Epithelial cell of esophagus (primary cell): ENCODE data around the gene SNX30.

Source experiments
- DNase-seq: peaks from one replicate; pipeline ENCODE4 v3.0.0; 2010; ENCODE audit warnings: low read depth
- H3K4me3 ChIP-seq: 2 replicates; pipeline ENCODE4 v1.5.1; 2011; ENCODE audit warnings: mild to moderate bottlenecking, low read length, control low read depth
- TF ChIP-seq, protein P1 (sequence below): IDR thresholded peaks from 2 replicates; pipeline ENCODE4 v1.5.1; 2011; ENCODE audit warnings: low read depth, mild to moderate bottlenecking, low read length, control low read depth, inconsistent platforms; ENCODE audit not compliant: insufficient read depth; ENCODE audit errors: missing control alignments

The SNX30 gene

DNA sequence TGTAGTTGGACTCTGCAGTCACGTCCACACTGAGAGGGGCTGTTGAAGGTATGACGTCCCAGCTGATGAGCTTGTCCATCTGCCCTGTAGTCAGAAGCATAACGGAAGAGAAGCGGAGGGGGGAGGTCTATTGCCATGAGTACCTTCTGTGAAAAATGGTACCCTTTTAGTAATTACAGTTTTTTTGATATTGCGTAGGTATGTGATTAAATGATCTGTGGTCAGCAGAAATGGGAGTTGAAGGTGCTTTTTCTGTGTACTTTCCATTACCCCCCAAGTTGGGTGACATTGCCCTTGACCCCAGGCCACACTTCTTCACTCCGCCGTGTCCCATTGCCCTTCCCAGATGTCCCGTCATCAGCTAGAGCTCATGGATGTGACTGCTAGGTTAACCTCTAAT, 45.9 kb downstream of the SNX30 start:
- no peak for DNase-seq
- no peak overlapping the region for H3K4me3 ChIP-seq
- TF ChIP-seq, protein P1, sequence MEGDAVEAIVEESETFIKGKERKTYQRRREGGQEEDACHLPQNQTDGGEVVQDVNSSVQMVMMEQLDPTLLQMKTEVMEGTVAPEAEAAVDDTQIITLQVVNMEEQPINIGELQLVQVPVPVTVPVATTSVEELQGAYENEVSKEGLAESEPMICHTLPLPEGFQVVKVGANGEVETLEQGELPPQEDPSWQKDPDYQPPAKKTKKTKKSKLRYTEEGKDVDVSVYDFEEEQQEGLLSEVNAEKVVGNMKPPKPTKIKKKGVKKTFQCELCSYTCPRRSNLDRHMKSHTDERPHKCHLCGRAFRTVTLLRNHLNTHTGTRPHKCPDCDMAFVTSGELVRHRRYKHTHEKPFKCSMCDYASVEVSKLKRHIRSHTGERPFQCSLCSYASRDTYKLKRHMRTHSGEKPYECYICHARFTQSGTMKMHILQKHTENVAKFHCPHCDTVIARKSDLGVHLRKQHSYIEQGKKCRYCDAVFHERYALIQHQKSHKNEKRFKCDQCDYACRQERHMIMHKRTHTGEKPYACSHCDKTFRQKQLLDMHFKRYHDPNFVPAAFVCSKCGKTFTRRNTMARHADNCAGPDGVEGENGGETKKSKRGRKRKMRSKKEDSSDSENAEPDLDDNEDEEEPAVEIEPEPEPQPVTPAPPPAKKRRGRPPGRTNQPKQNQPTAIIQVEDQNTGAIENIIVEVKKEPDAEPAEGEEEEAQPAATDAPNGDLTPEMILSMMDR = no peak

DNA sequence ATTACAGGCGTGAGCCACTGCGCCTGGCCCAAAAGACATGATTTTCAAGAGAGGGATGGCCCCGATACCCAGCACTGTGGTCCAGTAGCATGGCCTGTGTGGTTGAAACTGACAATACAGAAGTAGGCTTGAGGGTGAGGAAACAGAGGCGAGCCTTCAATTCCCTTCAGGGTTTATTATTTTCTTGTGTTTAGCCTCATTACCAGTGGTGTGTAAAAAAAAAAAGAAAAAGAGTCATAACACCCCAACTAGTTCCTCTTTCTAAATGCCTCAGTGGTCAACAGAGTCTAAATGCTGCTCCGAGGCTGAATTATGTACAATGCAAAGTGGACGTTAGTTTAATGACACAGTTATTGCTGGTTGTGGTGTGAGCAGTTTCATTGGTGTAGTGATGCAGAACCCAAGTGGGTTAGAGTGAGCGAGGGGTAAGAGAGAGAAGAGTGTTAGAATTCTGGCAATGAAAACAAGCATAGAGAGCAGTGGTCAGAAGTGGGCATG, 58.8 kb downstream of the SNX30 start:
- no peak overlapping the region for H3K4me3 ChIP-seq
- TF ChIP-seq, protein P1 = no peak
- DNase-seq = no peak

- TF ChIP-seq, protein P1 = no peak
- DNase-seq = no peak
- H3K4me3 ChIP-seq = no peak overlapping the region
Observed at GRCh38 chr9:112809906-112810305, 59.3 kb downstream of the SNX30 start.

DNA sequence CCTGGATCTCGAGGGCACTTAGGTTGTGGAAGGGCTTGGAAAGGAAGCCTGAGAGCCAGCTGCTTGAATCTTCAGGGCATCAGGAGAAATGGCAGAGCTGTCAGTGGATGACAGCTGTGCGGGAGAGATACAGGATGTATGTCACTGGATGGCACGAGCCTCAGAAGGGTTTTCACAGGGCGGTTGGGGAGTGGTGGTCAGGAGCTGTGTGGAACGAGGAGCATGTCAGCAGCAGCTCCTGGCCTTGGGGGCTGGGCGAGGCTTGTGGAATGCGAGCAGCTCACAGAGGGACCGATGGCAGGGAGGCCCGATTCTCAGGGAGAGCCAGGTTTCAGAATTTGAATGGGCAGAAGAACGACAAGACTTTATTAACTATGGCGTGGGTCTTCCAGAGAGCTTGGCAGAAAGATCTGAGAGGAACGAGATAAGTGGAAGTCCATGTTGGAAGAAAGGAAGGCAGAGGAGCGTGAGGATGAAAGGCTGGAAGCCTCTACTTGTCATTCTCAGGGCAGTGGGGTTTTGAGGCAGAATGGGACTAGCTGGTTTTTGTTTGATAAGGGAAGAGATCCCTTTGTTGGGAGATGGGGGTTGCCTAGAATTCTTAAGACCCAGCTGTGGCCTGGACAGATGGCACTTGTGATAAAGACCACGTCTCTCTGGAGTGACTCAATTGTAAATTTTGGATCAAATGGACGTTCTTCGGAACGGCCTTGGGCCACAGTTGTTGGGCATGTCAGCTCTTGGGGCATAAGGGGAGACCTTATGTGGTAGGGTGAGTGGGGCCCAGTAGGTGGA, 60.3 kb downstream of the SNX30 start:
- no peak overlapping the region for H3K4me3 ChIP-seq

GRCh38 chr9:112811518-112811917, 61.0 kb downstream of the SNX30 start:
- DNase-seq = no peak
- TF ChIP-seq, protein P1 = no peak
- H3K4me3 ChIP-seq = no peak overlapping the region

More for the DNA sequence above, 60.3 kb downstream of the SNX30 start:
- DNase-seq = no peak
- TF ChIP-seq, protein P1 = no peak

GRCh38 chr9:112815868-112816267, 65.3 kb downstream of the SNX30 start:
- no peak for DNase-seq
- H3K4me3 ChIP-seq = no peak overlapping the region
- TF ChIP-seq, protein P1 = no peak

GRCh38 chr9:112817860-112818203, 67.3 kb downstream of the SNX30 start:
- TF ChIP-seq, protein P1 = no peak
- no peak for DNase-seq
- no peak overlapping the region for H3K4me3 ChIP-seq
